GM23338 (cell line): ENCODE data around the gene ARMC7. TPM values are rescaled to one million over a fixed set of nuclear protein-coding genes. Genes with fewer than 3 reads are reported as not detected.
A peak's percentile ranks its signal among the peaks of the same experiment; 100 is the strongest.

ENCODE experiments used
- ATAC-seq: fragments of 200-7000 bp; cut with Tn5 transposase; 3 replicates; pipeline ENCODE4 v1.9.1; 2020
- DNase-seq: peaks from one replicate; pipeline ENCODE4 v3.0.0-alpha.2; 2015; ENCODE audit warnings: low spot score
- H2AFZ ChIP-seq: fragments of 200-600 bp; sonication (generic); 2 replicates; pipeline ENCODE4 v1.8.0; 2016; ENCODE audit warnings: antibody characterized with exemption, mild to moderate bottlenecking, moderate library complexity
- H3F3A ChIP-seq: fragments of 200-600 bp; sonication (generic); replicated peaks from 2 replicates; pipeline ENCODE4 v1.8.0; 2017; ENCODE audit warnings: antibody characterized with exemption, mixed run types, low read depth
- H3K27ac ChIP-seq: fragments of 200-600 bp; sonication (generic); 2 replicates; pipeline ENCODE4 v1.6.1; 2016; ENCODE audit warnings: low read depth
- H3K27me3 ChIP-seq: fragments of 200-600 bp; sonication (generic); 2 replicates; pipeline ENCODE4 v1.8.0; 2016; ENCODE audit warnings: mild to moderate bottlenecking, mixed run types, moderate library complexity; ENCODE audit not compliant: insufficient read depth
- H3K36me3 ChIP-seq: fragments of 200-600 bp; sonication (generic); 2 replicates; pipeline ENCODE4 v1.8.0; 2016; ENCODE audit warnings: mild to moderate bottlenecking; ENCODE audit not compliant: insufficient read depth
- H3K4me1 ChIP-seq: fragments of 200-600 bp; sonication (generic); 2 replicates; pipeline ENCODE4 v1.8.0; 2016; ENCODE audit warnings: mild to moderate bottlenecking, moderate library complexity; ENCODE audit not compliant: insufficient read depth
- H3K4me2 ChIP-seq: fragments of 200-600 bp; sonication (generic); 2 replicates; pipeline ENCODE4 v1.7.1; 2017; ENCODE audit warnings: mixed run types
- H3K4me3 ChIP-seq: fragments of 200-600 bp; sonication (generic); 2 replicates; pipeline ENCODE4 v1.6.1; 2016; ENCODE audit warnings: mixed run types
- H3K79me2 ChIP-seq: fragments of 200-600 bp; sonication (generic); replicated peaks from 2 replicates; pipeline ENCODE4 v1.8.0; 2017; ENCODE audit warnings: mild to moderate bottlenecking; ENCODE audit not compliant: insufficient read depth
- H3K9me2 ChIP-seq: fragments of 200-600 bp; sonication (generic); 2 replicates; pipeline ENCODE4 v1.8.0; 2017; ENCODE audit not compliant: insufficient read depth
- H4K20me1 ChIP-seq: fragments of 200-600 bp; sonication (generic); replicated peaks from 2 replicates; pipeline ENCODE4 v1.8.0; 2017; ENCODE audit warnings: mild to moderate bottlenecking; ENCODE audit not compliant: insufficient read depth
- H3K27ac Mint-ChIP-seq: 2 replicates; pipeline ENCODE4 v1.8.0; 2020; ENCODE audit warnings: inconsistent platforms, mild to moderate bottlenecking, moderate library complexity, mixed read lengths
- H3K27me3 Mint-ChIP-seq: 3 replicates; pipeline ENCODE4 v1.8.0; 2022; ENCODE audit warnings: low read depth, mild to moderate bottlenecking, moderate library complexity, mixed read lengths, inconsistent platforms; ENCODE audit not compliant: insufficient read depth, poor library complexity
- H3K36me3 Mint-ChIP-seq: 3 replicates; pipeline ENCODE4 v1.8.0; 2021; ENCODE audit warnings: low read depth, mild to moderate bottlenecking, inconsistent platforms, moderate library complexity, mixed read lengths
- H3K4me1 Mint-ChIP-seq: 3 replicates; pipeline ENCODE4 v1.8.0; 2020; ENCODE audit warnings: mild to moderate bottlenecking, inconsistent platforms, mixed read lengths
- H3K4me3 Mint-ChIP-seq: 3 replicates; pipeline ENCODE4 v1.8.0; 2021; ENCODE audit warnings: moderate library complexity, mild to moderate bottlenecking, inconsistent platforms, mixed read lengths
- H3K9me3 Mint-ChIP-seq: 3 replicates; pipeline ENCODE4 v1.8.0; 2020; ENCODE audit warnings: moderate library complexity, mild to moderate bottlenecking, inconsistent platforms, mixed read lengths
- CREB1 ChIP-seq: fragments of 250-450 bp; sonication (Bioruptor Pico); IDR thresholded peaks from 2 replicates; pipeline ENCODE4 v1.5.0; 2020; ENCODE audit warnings: low read depth, mild to moderate bottlenecking, moderate library complexity
- EZH2 ChIP-seq: fragments of 200-600 bp; sonication (generic); IDR thresholded peaks from one replicate; pipeline ENCODE4 v1.8.0; 2017; ENCODE audit warnings: antibody characterized with exemption, mild to moderate bottlenecking, low read depth; ENCODE audit not compliant: unreplicated experiment
- EZH2phosphoT487 ChIP-seq: fragments of 200-600 bp; sonication (generic); IDR thresholded peaks from one replicate; pipeline ENCODE4 v1.8.1; 2018; ENCODE audit warnings: antibody characterized with exemption; ENCODE audit not compliant: unreplicated experiment
- JUNB ChIP-seq: IDR thresholded peaks from one replicate; pipeline ENCODE4 v1.6.1; 2016; ENCODE audit warnings: antibody characterized with exemption; ENCODE audit not compliant: unreplicated experiment
- NANOG ChIP-seq: IDR thresholded peaks from 2 replicates; pipeline ENCODE4 v1.6.1; 2016; ENCODE audit warnings: antibody characterized with exemption, borderline replicate concordance
- POLR2AphosphoS5 ChIP-seq: IDR thresholded peaks from 2 replicates; pipeline ENCODE4 v1.6.1; 2016; ENCODE audit warnings: antibody characterized with exemption, low read depth
- STAT1 ChIP-seq: IDR thresholded peaks from one replicate; pipeline ENCODE4 v1.6.1; 2016; ENCODE audit warnings: antibody characterized with exemption; ENCODE audit not compliant: unreplicated experiment
- ZNF114 ChIP-seq: fragments of 250-450 bp; sonication (Bioruptor Pico); IDR thresholded peaks from 2 replicates; pipeline ENCODE4 v1.5.0; 2020; ENCODE audit warnings: mild to moderate bottlenecking, moderate library complexity
- ZNF331 ChIP-seq: fragments of 250-450 bp; sonication (Bioruptor Pico); IDR thresholded peaks from 2 replicates; pipeline ENCODE4 v1.5.0; 2020; ENCODE audit warnings: low read depth, mild to moderate bottlenecking, moderate library complexity
- polyA plus RNA-seq: library from polyadenylated mRNA; unstranded; fragments of >200 nt; fragmentation: Nextera tagmentation; extraction: Ambion mirVana; gene quantifications from 2 replicates; pipeline ENCODE4 v1.2.1, GENCODE V29; 2016
- total RNA-seq: library from RNA; depleted of rRNA; stranded (reverse); fragments of >200 nt; shearing (Covaris generic); gene quantifications from 2 replicates; pipeline ENCODE4 v1.2.3, GENCODE V29; 2014
- TF ChIP-seq, protein P1 (sequence below): IDR thresholded peaks from one replicate; pipeline ENCODE4 v1.6.1; 2018; ENCODE audit warnings: antibody characterized with exemption; ENCODE audit not compliant: unreplicated experiment
- TF ChIP-seq, protein P2 (sequence below): IDR thresholded peaks from 2 replicates; pipeline ENCODE4 v1.6.1; 2016; ENCODE audit warnings: antibody characterized with exemption
- TF ChIP-seq, protein P3 (sequence below), 2 experiments: fragments of 200-600 bp in 1 of 2; sonication (generic) in 1 of 2; conservative IDR thresholded peaks; 2 replicates each; pipeline versions ENCODE4 v1.5.1 to v1.6.1; 2016 to 2017; ENCODE audit warnings: antibody characterized with exemption in 2 of 2, low read depth in 2 of 2, mild to moderate bottlenecking in 2 of 2, moderate library complexity in 1 of 2

The ARMC7 gene
- total and polyA plus RNA-seq, 2 experiments from 2014 or later, result 5.6 to 8.4 TPM

DNA sequence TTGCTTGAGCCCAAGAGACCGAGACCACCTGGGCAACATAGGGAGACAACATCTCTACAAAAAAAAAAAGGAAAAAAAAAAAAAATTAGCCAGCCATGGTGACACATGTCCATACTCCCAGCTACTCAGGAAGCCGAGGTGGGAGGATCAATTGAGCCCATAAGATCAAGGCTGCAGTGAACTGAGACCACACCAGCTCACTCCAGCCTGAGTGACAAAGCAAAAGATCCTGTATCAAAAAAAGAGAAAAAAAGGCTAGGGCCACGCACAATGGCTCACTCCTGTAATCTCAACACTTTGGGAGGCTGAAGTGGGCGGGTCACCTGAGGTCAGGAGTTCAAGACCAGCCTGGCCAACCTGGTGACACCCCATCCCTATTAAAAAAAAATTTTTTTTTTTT, 59.2 kb downstream of the ARMC7 start (continued):
- TF ChIP-seq, protein P1, sequence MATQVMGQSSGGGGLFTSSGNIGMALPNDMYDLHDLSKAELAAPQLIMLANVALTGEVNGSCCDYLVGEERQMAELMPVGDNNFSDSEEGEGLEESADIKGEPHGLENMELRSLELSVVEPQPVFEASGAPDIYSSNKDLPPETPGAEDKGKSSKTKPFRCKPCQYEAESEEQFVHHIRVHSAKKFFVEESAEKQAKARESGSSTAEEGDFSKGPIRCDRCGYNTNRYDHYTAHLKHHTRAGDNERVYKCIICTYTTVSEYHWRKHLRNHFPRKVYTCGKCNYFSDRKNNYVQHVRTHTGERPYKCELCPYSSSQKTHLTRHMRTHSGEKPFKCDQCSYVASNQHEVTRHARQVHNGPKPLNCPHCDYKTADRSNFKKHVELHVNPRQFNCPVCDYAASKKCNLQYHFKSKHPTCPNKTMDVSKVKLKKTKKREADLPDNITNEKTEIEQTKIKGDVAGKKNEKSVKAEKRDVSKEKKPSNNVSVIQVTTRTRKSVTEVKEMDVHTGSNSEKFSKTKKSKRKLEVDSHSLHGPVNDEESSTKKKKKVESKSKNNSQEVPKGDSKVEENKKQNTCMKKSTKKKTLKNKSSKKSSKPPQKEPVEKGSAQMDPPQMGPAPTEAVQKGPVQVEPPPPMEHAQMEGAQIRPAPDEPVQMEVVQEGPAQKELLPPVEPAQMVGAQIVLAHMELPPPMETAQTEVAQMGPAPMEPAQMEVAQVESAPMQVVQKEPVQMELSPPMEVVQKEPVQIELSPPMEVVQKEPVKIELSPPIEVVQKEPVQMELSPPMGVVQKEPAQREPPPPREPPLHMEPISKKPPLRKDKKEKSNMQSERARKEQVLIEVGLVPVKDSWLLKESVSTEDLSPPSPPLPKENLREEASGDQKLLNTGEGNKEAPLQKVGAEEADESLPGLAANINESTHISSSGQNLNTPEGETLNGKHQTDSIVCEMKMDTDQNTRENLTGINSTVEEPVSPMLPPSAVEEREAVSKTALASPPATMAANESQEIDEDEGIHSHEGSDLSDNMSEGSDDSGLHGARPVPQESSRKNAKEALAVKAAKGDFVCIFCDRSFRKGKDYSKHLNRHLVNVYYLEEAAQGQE, result no peak

DNA sequence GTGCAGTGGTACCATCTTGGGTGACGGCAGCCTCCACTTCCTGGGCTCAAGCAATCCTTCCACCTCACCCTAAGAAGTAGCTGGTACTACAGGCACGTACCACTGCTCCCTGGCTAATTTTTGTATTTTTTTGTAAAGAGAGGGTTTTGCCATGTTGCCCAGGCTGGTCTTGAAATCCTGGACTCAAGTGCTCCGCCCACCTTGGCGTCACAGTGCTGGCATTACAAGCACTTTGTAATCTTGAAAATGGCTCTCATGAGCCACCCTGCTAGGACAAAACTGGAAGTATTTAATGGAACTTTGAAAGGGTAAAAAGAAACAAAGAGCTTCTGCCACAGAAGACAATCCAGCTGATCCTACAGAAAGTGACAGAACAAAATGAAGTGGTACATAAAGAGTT, 63.8 kb downstream of the ARMC7 start:
- Mint-ChIP-seq H3K4me3 (no peak overlapping the region), H3K4me1 (peaks cover 7% of the 10 kb centered on the region; the same call in 1 of the 3 replicates), H3K27me3 (peaks cover 13% of the 10 kb centered on the region), H3K27ac (peak overlapping the region; percentile 56; the same call in 1 of the 2 replicates), H3K36me3 (peaks cover 86% of the 10 kb centered on the region), H3K9me3 (no peaks in the 10 kb centered on the region; the same call in 2 of the 3 replicates)
- Histone ChIP-seq H4K20me1 (peaks cover 58% of the 10 kb centered on the region), H3K4me1 (no peaks in the 10 kb centered on the region), H3K27me3 (no peaks in the 10 kb centered on the region), H3K36me3 (peaks cover 70% of the 10 kb centered on the region), H3K4me3 (no peak overlapping the region), H3K27ac (peak overlapping the region; percentile 76; the same call in 1 of the 2 replicates), H3K79me2 (peaks cover 87% of the 10 kb centered on the region), H3K9me2 (no peaks in the 10 kb centered on the region), H3F3A (peaks cover 58% of the 10 kb centered on the region), H2AFZ (no peak overlapping the region), H3K4me2 (no peak overlapping the region)
- no peak for ATAC-seq
- no peak for DNase-seq
- TF ChIP-seq NANOG (no peak), ZNF114 (CRISPR knock-in tag) (no peak), EZH2 (no peak), JUNB (no peak), CREB1 (CRISPR knock-in tag) (no peak), EZH2phosphoT487 (no peak), STAT1 (no peak), POLR2AphosphoS5 (no peak), ZNF331 (CRISPR knock-in tag) (no peak)
- TF ChIP-seq, protein P2, sequence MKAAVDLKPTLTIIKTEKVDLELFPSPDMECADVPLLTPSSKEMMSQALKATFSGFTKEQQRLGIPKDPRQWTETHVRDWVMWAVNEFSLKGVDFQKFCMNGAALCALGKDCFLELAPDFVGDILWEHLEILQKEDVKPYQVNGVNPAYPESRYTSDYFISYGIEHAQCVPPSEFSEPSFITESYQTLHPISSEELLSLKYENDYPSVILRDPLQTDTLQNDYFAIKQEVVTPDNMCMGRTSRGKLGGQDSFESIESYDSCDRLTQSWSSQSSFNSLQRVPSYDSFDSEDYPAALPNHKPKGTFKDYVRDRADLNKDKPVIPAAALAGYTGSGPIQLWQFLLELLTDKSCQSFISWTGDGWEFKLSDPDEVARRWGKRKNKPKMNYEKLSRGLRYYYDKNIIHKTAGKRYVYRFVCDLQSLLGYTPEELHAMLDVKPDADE, result no peak
- TF ChIP-seq, protein P1, result no peak
- TF ChIP-seq, protein P3, sequence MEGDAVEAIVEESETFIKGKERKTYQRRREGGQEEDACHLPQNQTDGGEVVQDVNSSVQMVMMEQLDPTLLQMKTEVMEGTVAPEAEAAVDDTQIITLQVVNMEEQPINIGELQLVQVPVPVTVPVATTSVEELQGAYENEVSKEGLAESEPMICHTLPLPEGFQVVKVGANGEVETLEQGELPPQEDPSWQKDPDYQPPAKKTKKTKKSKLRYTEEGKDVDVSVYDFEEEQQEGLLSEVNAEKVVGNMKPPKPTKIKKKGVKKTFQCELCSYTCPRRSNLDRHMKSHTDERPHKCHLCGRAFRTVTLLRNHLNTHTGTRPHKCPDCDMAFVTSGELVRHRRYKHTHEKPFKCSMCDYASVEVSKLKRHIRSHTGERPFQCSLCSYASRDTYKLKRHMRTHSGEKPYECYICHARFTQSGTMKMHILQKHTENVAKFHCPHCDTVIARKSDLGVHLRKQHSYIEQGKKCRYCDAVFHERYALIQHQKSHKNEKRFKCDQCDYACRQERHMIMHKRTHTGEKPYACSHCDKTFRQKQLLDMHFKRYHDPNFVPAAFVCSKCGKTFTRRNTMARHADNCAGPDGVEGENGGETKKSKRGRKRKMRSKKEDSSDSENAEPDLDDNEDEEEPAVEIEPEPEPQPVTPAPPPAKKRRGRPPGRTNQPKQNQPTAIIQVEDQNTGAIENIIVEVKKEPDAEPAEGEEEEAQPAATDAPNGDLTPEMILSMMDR (conservative IDR thresholded peaks at IDR 0.05; ENCODE audit: low read depth in 2 of 2), result no peak
